PFSK-1 (cell line): ENCODE results near the gene RBM47.

Experiments used
- FOXP2 ChIP-seq: optimal IDR thresholded peaks from 2 replicates; pipeline ENCODE3; 2011; ENCODE audit warnings: borderline replicate concordance, control low read depth, inconsistent platforms; ENCODE audit not compliant: insufficient read depth; ENCODE audit errors: extremely low read length, extremely low read depth
- POLR2AphosphoS5 ChIP-seq: IDR thresholded peaks from 2 replicates; pipeline ENCODE4 v1.6.1; 2012; ENCODE audit warnings: low read depth, mild to moderate bottlenecking, control low read depth, low read length, moderate library complexity
- SIN3A ChIP-seq: IDR thresholded peaks from 2 replicates; pipeline ENCODE4 v1.6.1; 2012; ENCODE audit warnings: mild to moderate bottlenecking, low read length, moderate library complexity, borderline replicate concordance; ENCODE audit not compliant: insufficient read depth
- TAF1 ChIP-seq: IDR thresholded peaks from 2 replicates; pipeline ENCODE4 v1.6.1; 2012; ENCODE audit warnings: low read length, control low read depth, borderline replicate concordance; ENCODE audit not compliant: insufficient read depth
- TF ChIP-seq, protein P1 (sequence below), 2 experiments: IDR thresholded peaks; 2 replicates each; pipeline versions ENCODE4 v1.6.1 to v1.8.0; 2011 to 2012; ENCODE audit warnings: low read depth in 2 of 2, low read length in 2 of 2, control low read depth in 1 of 2, inconsistent platforms in 1 of 2, mild to moderate bottlenecking in 1 of 2, moderate library complexity in 1 of 2; ENCODE audit not compliant: insufficient read depth in 1 of 2

DNA sequence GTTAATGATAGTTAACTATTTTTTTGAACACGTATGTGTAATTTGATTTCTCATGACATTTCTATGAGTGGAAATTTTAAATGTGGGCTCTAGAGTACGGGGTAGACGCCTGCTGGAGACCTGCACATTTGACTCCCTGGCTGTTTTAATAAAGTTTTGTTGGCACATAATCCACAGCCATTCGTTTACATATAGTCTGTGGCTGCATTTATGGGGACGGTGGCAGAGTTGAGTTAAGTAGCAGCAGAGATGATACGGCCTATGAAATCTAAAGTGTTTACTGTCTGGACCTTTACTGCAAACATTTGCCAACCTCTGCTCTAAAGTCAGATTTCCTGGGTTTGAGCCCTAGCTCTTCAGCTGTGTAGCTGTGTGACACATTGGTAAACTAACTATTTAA lies 175.8 kb downstream of the RBM47 start:
- TF ChIP-seq TAF1 (no peak), POLR2AphosphoS5 (no peak), SIN3A (no peak), FOXP2 (no peak)
- TF ChIP-seq, protein P1, sequence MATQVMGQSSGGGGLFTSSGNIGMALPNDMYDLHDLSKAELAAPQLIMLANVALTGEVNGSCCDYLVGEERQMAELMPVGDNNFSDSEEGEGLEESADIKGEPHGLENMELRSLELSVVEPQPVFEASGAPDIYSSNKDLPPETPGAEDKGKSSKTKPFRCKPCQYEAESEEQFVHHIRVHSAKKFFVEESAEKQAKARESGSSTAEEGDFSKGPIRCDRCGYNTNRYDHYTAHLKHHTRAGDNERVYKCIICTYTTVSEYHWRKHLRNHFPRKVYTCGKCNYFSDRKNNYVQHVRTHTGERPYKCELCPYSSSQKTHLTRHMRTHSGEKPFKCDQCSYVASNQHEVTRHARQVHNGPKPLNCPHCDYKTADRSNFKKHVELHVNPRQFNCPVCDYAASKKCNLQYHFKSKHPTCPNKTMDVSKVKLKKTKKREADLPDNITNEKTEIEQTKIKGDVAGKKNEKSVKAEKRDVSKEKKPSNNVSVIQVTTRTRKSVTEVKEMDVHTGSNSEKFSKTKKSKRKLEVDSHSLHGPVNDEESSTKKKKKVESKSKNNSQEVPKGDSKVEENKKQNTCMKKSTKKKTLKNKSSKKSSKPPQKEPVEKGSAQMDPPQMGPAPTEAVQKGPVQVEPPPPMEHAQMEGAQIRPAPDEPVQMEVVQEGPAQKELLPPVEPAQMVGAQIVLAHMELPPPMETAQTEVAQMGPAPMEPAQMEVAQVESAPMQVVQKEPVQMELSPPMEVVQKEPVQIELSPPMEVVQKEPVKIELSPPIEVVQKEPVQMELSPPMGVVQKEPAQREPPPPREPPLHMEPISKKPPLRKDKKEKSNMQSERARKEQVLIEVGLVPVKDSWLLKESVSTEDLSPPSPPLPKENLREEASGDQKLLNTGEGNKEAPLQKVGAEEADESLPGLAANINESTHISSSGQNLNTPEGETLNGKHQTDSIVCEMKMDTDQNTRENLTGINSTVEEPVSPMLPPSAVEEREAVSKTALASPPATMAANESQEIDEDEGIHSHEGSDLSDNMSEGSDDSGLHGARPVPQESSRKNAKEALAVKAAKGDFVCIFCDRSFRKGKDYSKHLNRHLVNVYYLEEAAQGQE (IDR thresholded peaks at IDR 0.05; ENCODE audit: insufficient read depth in 1 of 2, low read depth in 2 of 2, low read length in 2 of 2) = no peak
